ENCODE measurements around the gene ART1.

GRCh38 chr11:3639841-3640240 is 5.1 kb upstream of the ART1 start:
- TF ChIP-seq, protein P1, sequence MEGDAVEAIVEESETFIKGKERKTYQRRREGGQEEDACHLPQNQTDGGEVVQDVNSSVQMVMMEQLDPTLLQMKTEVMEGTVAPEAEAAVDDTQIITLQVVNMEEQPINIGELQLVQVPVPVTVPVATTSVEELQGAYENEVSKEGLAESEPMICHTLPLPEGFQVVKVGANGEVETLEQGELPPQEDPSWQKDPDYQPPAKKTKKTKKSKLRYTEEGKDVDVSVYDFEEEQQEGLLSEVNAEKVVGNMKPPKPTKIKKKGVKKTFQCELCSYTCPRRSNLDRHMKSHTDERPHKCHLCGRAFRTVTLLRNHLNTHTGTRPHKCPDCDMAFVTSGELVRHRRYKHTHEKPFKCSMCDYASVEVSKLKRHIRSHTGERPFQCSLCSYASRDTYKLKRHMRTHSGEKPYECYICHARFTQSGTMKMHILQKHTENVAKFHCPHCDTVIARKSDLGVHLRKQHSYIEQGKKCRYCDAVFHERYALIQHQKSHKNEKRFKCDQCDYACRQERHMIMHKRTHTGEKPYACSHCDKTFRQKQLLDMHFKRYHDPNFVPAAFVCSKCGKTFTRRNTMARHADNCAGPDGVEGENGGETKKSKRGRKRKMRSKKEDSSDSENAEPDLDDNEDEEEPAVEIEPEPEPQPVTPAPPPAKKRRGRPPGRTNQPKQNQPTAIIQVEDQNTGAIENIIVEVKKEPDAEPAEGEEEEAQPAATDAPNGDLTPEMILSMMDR (IDR thresholded peaks at IDR 0.05; ENCODE audit: low read depth, low read length, missing input control) = no peak
- TF ChIP-seq TAF1 (conservative IDR thresholded peaks at IDR 0.05) = no peak
- TF ChIP-seq, protein P2, sequence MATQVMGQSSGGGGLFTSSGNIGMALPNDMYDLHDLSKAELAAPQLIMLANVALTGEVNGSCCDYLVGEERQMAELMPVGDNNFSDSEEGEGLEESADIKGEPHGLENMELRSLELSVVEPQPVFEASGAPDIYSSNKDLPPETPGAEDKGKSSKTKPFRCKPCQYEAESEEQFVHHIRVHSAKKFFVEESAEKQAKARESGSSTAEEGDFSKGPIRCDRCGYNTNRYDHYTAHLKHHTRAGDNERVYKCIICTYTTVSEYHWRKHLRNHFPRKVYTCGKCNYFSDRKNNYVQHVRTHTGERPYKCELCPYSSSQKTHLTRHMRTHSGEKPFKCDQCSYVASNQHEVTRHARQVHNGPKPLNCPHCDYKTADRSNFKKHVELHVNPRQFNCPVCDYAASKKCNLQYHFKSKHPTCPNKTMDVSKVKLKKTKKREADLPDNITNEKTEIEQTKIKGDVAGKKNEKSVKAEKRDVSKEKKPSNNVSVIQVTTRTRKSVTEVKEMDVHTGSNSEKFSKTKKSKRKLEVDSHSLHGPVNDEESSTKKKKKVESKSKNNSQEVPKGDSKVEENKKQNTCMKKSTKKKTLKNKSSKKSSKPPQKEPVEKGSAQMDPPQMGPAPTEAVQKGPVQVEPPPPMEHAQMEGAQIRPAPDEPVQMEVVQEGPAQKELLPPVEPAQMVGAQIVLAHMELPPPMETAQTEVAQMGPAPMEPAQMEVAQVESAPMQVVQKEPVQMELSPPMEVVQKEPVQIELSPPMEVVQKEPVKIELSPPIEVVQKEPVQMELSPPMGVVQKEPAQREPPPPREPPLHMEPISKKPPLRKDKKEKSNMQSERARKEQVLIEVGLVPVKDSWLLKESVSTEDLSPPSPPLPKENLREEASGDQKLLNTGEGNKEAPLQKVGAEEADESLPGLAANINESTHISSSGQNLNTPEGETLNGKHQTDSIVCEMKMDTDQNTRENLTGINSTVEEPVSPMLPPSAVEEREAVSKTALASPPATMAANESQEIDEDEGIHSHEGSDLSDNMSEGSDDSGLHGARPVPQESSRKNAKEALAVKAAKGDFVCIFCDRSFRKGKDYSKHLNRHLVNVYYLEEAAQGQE (IDR thresholded peaks at IDR 0.05) = no peak
- TF ChIP-seq, protein P3, sequence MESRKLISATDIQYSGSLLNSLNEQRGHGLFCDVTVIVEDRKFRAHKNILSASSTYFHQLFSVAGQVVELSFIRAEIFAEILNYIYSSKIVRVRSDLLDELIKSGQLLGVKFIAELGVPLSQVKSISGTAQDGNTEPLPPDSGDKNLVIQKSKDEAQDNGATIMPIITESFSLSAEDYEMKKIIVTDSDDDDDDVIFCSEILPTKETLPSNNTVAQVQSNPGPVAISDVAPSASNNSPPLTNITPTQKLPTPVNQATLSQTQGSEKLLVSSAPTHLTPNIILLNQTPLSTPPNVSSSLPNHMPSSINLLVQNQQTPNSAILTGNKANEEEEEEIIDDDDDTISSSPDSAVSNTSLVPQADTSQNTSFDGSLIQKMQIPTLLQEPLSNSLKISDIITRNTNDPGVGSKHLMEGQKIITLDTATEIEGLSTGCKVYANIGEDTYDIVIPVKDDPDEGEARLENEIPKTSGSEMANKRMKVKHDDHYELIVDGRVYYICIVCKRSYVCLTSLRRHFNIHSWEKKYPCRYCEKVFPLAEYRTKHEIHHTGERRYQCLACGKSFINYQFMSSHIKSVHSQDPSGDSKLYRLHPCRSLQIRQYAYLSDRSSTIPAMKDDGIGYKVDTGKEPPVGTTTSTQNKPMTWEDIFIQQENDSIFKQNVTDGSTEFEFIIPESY (IDR thresholded peaks at IDR 0.05) = no peak
